Mesenchymal stem cell (in vitro differentiated cells and primary cell): ENCODE data around the gene MAOB.

Experiments
- DNase-seq: peaks from one replicate; pipeline ENCODE4 v3.0.0-alpha.2; 2013
- H2AFZ ChIP-seq: one replicate; pipeline ENCODE4 v1.6.1; 2013; ENCODE audit warnings: low read depth, mild to moderate bottlenecking, control low read depth, inconsistent platforms, low read length, moderate library complexity
- H2AK5ac ChIP-seq: 2 replicates; pipeline ENCODE4 v1.6.1; 2013; ENCODE audit warnings: low read length, moderate library complexity, mild to moderate bottlenecking, inconsistent platforms; ENCODE audit not compliant: severe bottlenecking
- H2BK120ac ChIP-seq: one replicate; pipeline ENCODE4 v1.6.1; 2013; ENCODE audit warnings: low read depth, mild to moderate bottlenecking, inconsistent platforms, low read length, moderate library complexity
- H2BK12ac ChIP-seq, 2 experiments: one replicate each; pipeline ENCODE4 v1.6.1; 2013; ENCODE audit warnings: inconsistent platforms in 2 of 2, low read length in 2 of 2, mild to moderate bottlenecking in 2 of 2, moderate library complexity in 2 of 2, control low read depth in 1 of 2
- H2BK15ac ChIP-seq: one replicate; pipeline ENCODE4 v1.6.1; 2013; ENCODE audit warnings: mild to moderate bottlenecking, low read depth, inconsistent platforms; ENCODE audit not compliant: poor library complexity, severe bottlenecking
- H2BK5ac ChIP-seq: 2 replicates; pipeline ENCODE4 v1.6.1; 2013; ENCODE audit warnings: low read depth, mild to moderate bottlenecking, low read length, control low read depth, inconsistent platforms; ENCODE audit not compliant: poor library complexity, severe bottlenecking
- H3K14ac ChIP-seq, 2 experiments: one replicate each; pipeline ENCODE4 v1.6.1; 2013; ENCODE audit warnings: inconsistent platforms in 2 of 2, low read length in 2 of 2, control low read depth in 1 of 2, mild to moderate bottlenecking in 1 of 2, moderate library complexity in 1 of 2
- H3K18ac ChIP-seq, 2 experiments: one replicate each; pipeline ENCODE4 v1.6.1; 2013; ENCODE audit warnings: inconsistent platforms in 2 of 2, low read length in 2 of 2, control low read depth in 1 of 2, low read depth in 1 of 2, mild to moderate bottlenecking in 1 of 2
- H3K23ac ChIP-seq, 2 experiments: one replicate each; pipeline ENCODE4 v1.6.1; 2013; ENCODE audit warnings: inconsistent platforms in 2 of 2, low read length in 2 of 2, mild to moderate bottlenecking in 2 of 2, moderate library complexity in 2 of 2, control low read depth in 1 of 2
- H3K27ac ChIP-seq: 2 replicates; pipeline ENCODE4 v1.5.1; 2013; ENCODE audit warnings: mild to moderate bottlenecking, moderate library complexity, low read length, control low read depth, inconsistent platforms; ENCODE audit not compliant: poor library complexity, severe bottlenecking
- H3K27me3 ChIP-seq, 2 experiments: 2 replicates each; pipeline versions ENCODE4 v1.6.1 to v1.7.0; 2013; ENCODE audit warnings: low read length in 2 of 2, mild to moderate bottlenecking in 2 of 2, moderate library complexity in 2 of 2, control low read depth in 1 of 2, inconsistent platforms in 1 of 2; ENCODE audit not compliant: control insufficient read depth in 1 of 2, insufficient read depth in 1 of 2
- H3K36me3 ChIP-seq, 2 experiments: 2 replicates each; pipeline versions ENCODE4 v1.6.1 to v1.7.0; 2013; ENCODE audit warnings: low read length in 2 of 2, control low read depth in 1 of 2, inconsistent platforms in 1 of 2, low read depth in 1 of 2, mild to moderate bottlenecking in 1 of 2; ENCODE audit not compliant: insufficient read depth in 2 of 2, control insufficient read depth in 1 of 2
- H3K4ac ChIP-seq, 2 experiments: one replicate each; pipeline ENCODE4 v1.6.1; 2013; ENCODE audit warnings: inconsistent platforms in 2 of 2, low read length in 2 of 2, mild to moderate bottlenecking in 2 of 2, moderate library complexity in 2 of 2, control low read depth in 1 of 2, low read depth in 1 of 2
- H3K4me1 ChIP-seq: 2 replicates; pipeline ENCODE4 v1.6.1; 2013; ENCODE audit warnings: low read depth, low read length, control low read depth; ENCODE audit not compliant: control insufficient read depth, insufficient read depth
- H3K4me2 ChIP-seq: 2 replicates; pipeline ENCODE4 v1.6.1; 2013; ENCODE audit warnings: low read length, mild to moderate bottlenecking, inconsistent platforms; ENCODE audit not compliant: poor library complexity, severe bottlenecking
- H3K4me3 ChIP-seq, 2 experiments: 2 replicates each; pipeline versions ENCODE4 v1.5.1 to v1.7.0; 2013; ENCODE audit warnings: low read length in 2 of 2, mild to moderate bottlenecking in 2 of 2, control low read depth in 1 of 2, low read depth in 1 of 2; ENCODE audit not compliant: insufficient read depth in 1 of 2
- H3K79me1 ChIP-seq: replicated peaks from 2 replicates; pipeline ENCODE4 v1.6.1; 2013; ENCODE audit warnings: mild to moderate bottlenecking, control low read depth, low read length, inconsistent platforms; ENCODE audit not compliant: poor library complexity, severe bottlenecking
- H3K9ac ChIP-seq: 2 replicates; pipeline ENCODE4 v1.7.0; 2013; ENCODE audit warnings: mild to moderate bottlenecking, low read length, moderate library complexity
- H3K9me3 ChIP-seq: 2 replicates; pipeline ENCODE4 v1.7.0; 2013; ENCODE audit warnings: mild to moderate bottlenecking, low read length; ENCODE audit not compliant: control insufficient read depth
- H4K8ac ChIP-seq: one replicate; pipeline ENCODE4 v1.6.1; 2013; ENCODE audit warnings: inconsistent platforms, mild to moderate bottlenecking, low read length, moderate library complexity
- H4K91ac ChIP-seq: one replicate; pipeline ENCODE4 v1.6.1; 2013; ENCODE audit warnings: mild to moderate bottlenecking, low read length, inconsistent platforms
- WGBS: methylation state at CpG from one replicate; pipeline ENCODE4 v1.1.7; 2013; ENCODE audit warnings: mixed read lengths; 5-methylcytosine and 5-hydroxymethylcytosine counted together

Gene MAOB

GRCh38 chrX:43878906-43879526 lies 3.2 kb downstream of the MAOB start:
- H3K27ac ChIP-seq = peak overlapping the region; percentile 57
- H3K18ac ChIP-seq = no peak overlapping the region
- H3K23ac ChIP-seq = no peak overlapping the region
- no peak overlapping the region for H3K4ac ChIP-seq
- H2BK12ac ChIP-seq = no peak overlapping the region
- no peak overlapping the region for H2AFZ ChIP-seq
- no peak overlapping the region for H3K4me3 ChIP-seq
- no peaks in the 10 kb centered on the region for H3K79me1 ChIP-seq
- H3K4me1 ChIP-seq = peaks cover 13% of the 10 kb centered on the region
- no peak overlapping the region for H4K91ac ChIP-seq
- H4K8ac ChIP-seq = no peak overlapping the region
- WGBS = 78% methylated on average over 6 of the region's 6 CpGs
- H3K9me3 ChIP-seq = no peaks in the 10 kb centered on the region
- H2AK5ac ChIP-seq = no peak overlapping the region
- H3K14ac ChIP-seq = no peak overlapping the region
- no peak overlapping the region for H2BK120ac ChIP-seq
- H3K27me3 ChIP-seq = peaks cover 0 to 19% of the 10 kb centered on the region in 2 experiments
- no peak overlapping the region for H2BK15ac ChIP-seq
- H3K36me3 ChIP-seq = no peaks in the 10 kb centered on the region
- no peak overlapping the region for H3K9ac ChIP-seq
- no peak overlapping the region for H2BK5ac ChIP-seq
- no peak for DNase-seq
- no peak overlapping the region for H3K4me2 ChIP-seq

- no peak overlapping the region for H3K4ac ChIP-seq
- 93% methylated on average over 3 of the region's 3 CpGs for WGBS
- H3K14ac ChIP-seq = no peak overlapping the region
- no peak overlapping the region for H2BK120ac ChIP-seq
- H3K27ac ChIP-seq = no peak overlapping the region
- H2BK12ac ChIP-seq = no peak overlapping the region
- no peak overlapping the region for H3K9ac ChIP-seq
- H2BK15ac ChIP-seq = no peak overlapping the region
- H3K36me3 ChIP-seq = no peaks in the 10 kb centered on the region
- H3K4me2 ChIP-seq = no peak overlapping the region
- no peak overlapping the region for H2AFZ ChIP-seq
- no peak overlapping the region for H3K23ac ChIP-seq
- H3K4me1 ChIP-seq = peaks cover 8% of the 10 kb centered on the region
- H2BK5ac ChIP-seq = no peak overlapping the region
- no peaks in the 10 kb centered on the region for H3K9me3 ChIP-seq
- peaks cover 0 to 7% of the 10 kb centered on the region in 2 experiments for H3K27me3 ChIP-seq
- H4K91ac ChIP-seq = no peak overlapping the region
- no peak overlapping the region for H3K4me3 ChIP-seq
- H3K18ac ChIP-seq = no peak overlapping the region
- H4K8ac ChIP-seq = no peak overlapping the region
- H2AK5ac ChIP-seq = no peak overlapping the region
- no peak for DNase-seq
- H3K79me1 ChIP-seq = no peaks in the 10 kb centered on the region
Measured at GRCh38 chrX:43876680-43877079, 5.6 kb downstream of the MAOB start.

GRCh38 chrX:43870758-43871419 lies 11.4 kb downstream of the MAOB start:
- Histone ChIP-seq H3K27me3 (peaks cover 0 to 7% of the 10 kb centered on the region in 2 experiments), H3K23ac (no peak overlapping the region), H3K4ac (no peak overlapping the region), H3K4me3 (no peak overlapping the region), H3K18ac (no peak overlapping the region), H3K9ac (no peak overlapping the region), H3K9me3 (no peaks in the 10 kb centered on the region), H3K4me2 (no peak overlapping the region), H2BK12ac (no peak overlapping the region), H3K79me1 (no peaks in the 10 kb centered on the region), H4K8ac (no peak overlapping the region), H2BK5ac (no peak overlapping the region), H3K4me1 (peaks cover 4% of the 10 kb centered on the region), H2BK120ac (no peak overlapping the region), H3K36me3 (no peaks in the 10 kb centered on the region), H2BK15ac (no peak overlapping the region), H3K27ac (no peak overlapping the region), H2AK5ac (no peak overlapping the region), H4K91ac (no peak overlapping the region), H2AFZ (no peak overlapping the region), H3K14ac (no peak overlapping the region)
- WGBS = 100% methylated on average over 2 of the region's 3 CpGs
- no peak for DNase-seq

GRCh38 chrX:43870011-43870410 lies 12.2 kb downstream of the MAOB start:
- H3K27ac ChIP-seq = no peak overlapping the region
- H3K4me1 ChIP-seq = peaks cover 4% of the 10 kb centered on the region
- WGBS = 78% methylated on average over 2 of the region's 3 CpGs

More at GRCh38 chrX:43870011-43870410, 12.2 kb downstream of the MAOB start:
- DNase-seq = no peak
- Histone ChIP-seq H2BK12ac (no peak overlapping the region), H3K4ac (no peak overlapping the region), H2BK120ac (no peak overlapping the region), H4K91ac (no peak overlapping the region), H4K8ac (no peak overlapping the region), H3K14ac (no peak overlapping the region), H3K23ac (no peak overlapping the region), H2AFZ (no peak overlapping the region), H3K18ac (no peak overlapping the region), H3K4me2 (no peak overlapping the region), H3K9ac (no peak overlapping the region), H2AK5ac (peak overlapping the region; percentile 75), H3K27me3 (peaks cover 0 to 9% of the 10 kb centered on the region in 2 experiments), H2BK15ac (no peak overlapping the region), H3K9me3 (no peaks in the 10 kb centered on the region), H3K4me3 (no peak overlapping the region), H3K36me3 (no peaks in the 10 kb centered on the region), H3K79me1 (no peaks in the 10 kb centered on the region), H2BK5ac (peak overlapping the region; percentile 44)
